K562 (cell line): ENCODE measurements around the gene SDHAF1. TPM values are rescaled to one million over a fixed set of nuclear protein-coding genes. Genes with fewer than 3 reads are reported as not detected.

Experiments used
- ATAC-seq: fragments of 200-7000 bp; cut with Tn5 transposase; 3 replicates; pipeline ENCODE4 v1.9.1; 2020; ENCODE audit warnings: moderate library complexity
- BruUV-seq: library from RNA; stranded (reverse); fragments of 400-500 nt; replicated peaks from 2 replicates; lab custom pipeline; 2021; lab: Mats Ljungman, UMichigan
- CTCF ChIA-PET: fragments of 300-600 bp; formaldehyde crosslinking; extraction: SDS; loops from one replicate; lab custom pipeline; 2021; ENCODE audit warnings: low intra/inter-chr PET ratio; lab: Yijun Ruan, JAX
- POLR2A ChIA-PET: fragments of 300-600, 350-650 bp; sonication (Branson Sonifier 250); formaldehyde crosslinking; extraction: SDS; loops from one replicate; lab custom pipeline; 2021; ENCODE audit warnings: antibody characterized with exemption, inconsistent platforms; lab: Yijun Ruan, JAX
- DNase-seq, 4 experiments: peaks; one replicate each; pipeline versions ENCODE4 v3.0.0 to v3.0.0-alpha.2; 2011 to 2018; ENCODE audit warnings: low spot score in 3 of 4, mixed read lengths in 3 of 4; ENCODE audit errors: extremely low read depth in 1 of 4
- FAIRE-seq: peaks from 2 replicates; lab custom pipeline; 2011; peaks lifted over from hg19 to GRCh38; lab: Jason Lieb, UNC
- H2AFZ ChIP-seq: 2 replicates; pipeline ENCODE4 v1.6.0; 2011; ENCODE audit warnings: low read depth, low read length, control low read depth, inconsistent platforms
- H3K27ac ChIP-seq: fragments of 200-600 bp; 3 replicates; pipeline ENCODE4 v1.8.0; 2011; ENCODE audit warnings: low read depth, mild to moderate bottlenecking, control low read depth, inconsistent platforms, low read length, moderate library complexity, mixed read lengths; ENCODE audit errors: extremely low read depth
- H3K27me3 ChIP-seq, 2 experiments: fragments of 300-600 bp in 1 of 2; 2 replicates in 1 of 2; 3 replicates in 1 of 2; pipeline versions ENCODE4 v1.6.0 to v1.8.0; 2011; ENCODE audit warnings: inconsistent platforms in 2 of 2, low read length in 2 of 2, mild to moderate bottlenecking in 1 of 2, mixed read lengths in 1 of 2, moderate library complexity in 1 of 2; ENCODE audit not compliant: control insufficient read depth in 2 of 2, insufficient read depth in 2 of 2
- H3K36me3 ChIP-seq: fragments of 300-600 bp; 3 replicates; pipeline ENCODE4 v1.8.0; 2011; ENCODE audit warnings: mild to moderate bottlenecking, low read length, inconsistent platforms; ENCODE audit not compliant: control insufficient read depth, insufficient read depth
- H3K4me1 ChIP-seq, 2 experiments: fragments of 200-600 bp in 1 of 2; replicated peaks in 1 of 2; 2 replicates in 1 of 2; 3 replicates in 1 of 2; pipeline versions ENCODE4 v1.5.1 to v1.8.0; 2011; ENCODE audit warnings: inconsistent platforms in 2 of 2, low read length in 2 of 2, mild to moderate bottlenecking in 1 of 2, mixed read lengths in 1 of 2, moderate library complexity in 1 of 2; ENCODE audit not compliant: control insufficient read depth in 2 of 2, insufficient read depth in 2 of 2
- H3K4me2 ChIP-seq: 2 replicates; pipeline ENCODE4 v1.6.1; 2011; ENCODE audit warnings: low read length, control low read depth, inconsistent platforms, mixed read lengths; ENCODE audit not compliant: insufficient read depth
- H3K4me3 ChIP-seq: fragments of 200-600 bp; sonication (generic), shearing (Covaris generic); 2 replicates; pipeline ENCODE4 v1.5.1; 2016; ENCODE audit warnings: control low read depth, inconsistent platforms
- H3K79me2 ChIP-seq: fragments of 200-600 bp; 3 replicates; pipeline ENCODE4 v1.8.0; 2011; ENCODE audit warnings: low read length, inconsistent platforms; ENCODE audit not compliant: control insufficient read depth, insufficient read depth
- H3K9ac ChIP-seq, 2 experiments: 2 replicates each; pipeline versions ENCODE4 v1.6.0 to v1.6.1; 2011; ENCODE audit warnings: low read depth in 2 of 2, low read length in 2 of 2, control low read depth in 1 of 2, inconsistent platforms in 1 of 2, mild to moderate bottlenecking in 1 of 2, mixed read lengths in 1 of 2; ENCODE audit not compliant: insufficient read depth in 1 of 2
- H3K9me1 ChIP-seq: one replicate; pipeline ENCODE4 v1.6.0; 2011; ENCODE audit warnings: inconsistent platforms, mild to moderate bottlenecking, low read length, moderate library complexity; ENCODE audit not compliant: control insufficient read depth, insufficient read depth
- H3K9me3 ChIP-seq: replicated peaks from 2 replicates; pipeline ENCODE4 v1.5.1; 2011; ENCODE audit warnings: low read depth, low read length, inconsistent platforms; ENCODE audit not compliant: control insufficient read depth, insufficient read depth
- H4K20me1 ChIP-seq: replicated peaks from 2 replicates; pipeline ENCODE4 v1.6.1; 2011; ENCODE audit warnings: low read length, inconsistent platforms, mixed read lengths; ENCODE audit not compliant: control insufficient read depth, insufficient read depth
- BMI1 ChIP-seq: fragments of 150-350 bp; IDR thresholded peaks from 2 replicates; pipeline ENCODE4 v1.6.1; 2014; ENCODE audit warnings: low read length
- FOXP1 ChIP-seq: sonication (generic); formaldehyde crosslinking; IDR thresholded peaks from 2 replicates; pipeline ENCODE4 v1.8.0; 2022; ENCODE audit warnings: mild to moderate bottlenecking, missing genetic modification reagents
- HNRNPH1 ChIP-seq: fragments of 200-400 bp; formaldehyde crosslinking; optimal IDR thresholded peaks from 2 replicates; pipeline ENCODE3; 2017; ENCODE audit warnings: low read depth, mild to moderate bottlenecking, low read length, moderate library complexity
- NFATC3 ChIP-seq: fragments of 450-650 bp; IDR thresholded peaks from 2 replicates; pipeline ENCODE4 v1.6.1; 2017; ENCODE audit warnings: mild to moderate bottlenecking
- NFXL1 ChIP-seq: fragments of 450-650 bp; formaldehyde crosslinking; IDR thresholded peaks from 2 replicates; pipeline ENCODE4 v1.4.0; 2021; ENCODE audit warnings: mild to moderate bottlenecking
- NR4A1 ChIP-seq, 2 experiments: fragments of 250-450 bp in 1 of 2; fragments of 450-650 bp in 1 of 2; sonication (Bioruptor Pico) in 1 of 2; IDR thresholded peaks; 2 replicates each; pipeline versions ENCODE4 v1.4.0 to v1.6.1; 2016 to 2020; ENCODE audit warnings: mild to moderate bottlenecking in 2 of 2, missing compliant biosample characterization in 1 of 2, missing genetic modification characterization in 1 of 2, moderate library complexity in 1 of 2
- PBX2 ChIP-seq, 2 experiments: IDR thresholded peaks in 1 of 2; conservative IDR thresholded peaks in 1 of 2; 2 replicates each; pipeline ENCODE4 v1.6.1; 2016; ENCODE audit warnings: low read depth in 2 of 2, mild to moderate bottlenecking in 1 of 2, missing compliant biosample characterization in 1 of 2, missing genetic modification characterization in 1 of 2, moderate library complexity in 1 of 2
- POLR2G ChIP-seq: fragments of 200-400 bp; formaldehyde crosslinking; IDR thresholded peaks from 2 replicates; pipeline ENCODE4 v1.6.1; 2017; ENCODE audit warnings: low read depth, mild to moderate bottlenecking, antibody characterized with exemption, low read length, moderate library complexity
- RBM25 ChIP-seq: fragments of 200-400 bp; formaldehyde crosslinking; IDR thresholded peaks from 2 replicates; pipeline ENCODE4 v1.6.1; 2018; ENCODE audit warnings: low read length, low read depth, moderate library complexity; ENCODE audit not compliant: severe bottlenecking
- STAG1 ChIP-seq: sonication (generic); formaldehyde crosslinking; IDR thresholded peaks from 2 replicates; pipeline ENCODE4 v1.5.0; 2020; ENCODE audit warnings: missing genetic modification reagents, borderline replicate concordance
- TEAD4 ChIP-seq, 2 experiments: sonication (generic) in 1 of 2; formaldehyde crosslinking in 1 of 2; IDR thresholded peaks; 2 replicates each; pipeline versions ENCODE4 v1.6.1 to v1.8.0; 2012 to 2022; ENCODE audit warnings: borderline replicate concordance in 1 of 2, inconsistent platforms in 1 of 2, low read length in 1 of 2, mild to moderate bottlenecking in 1 of 2, missing genetic modification reagents in 1 of 2
- ZNF280B ChIP-seq: fragments of 250-450 bp; sonication (Bioruptor Pico); IDR thresholded peaks from 2 replicates; pipeline ENCODE4 v1.5.1; 2021; ENCODE audit warnings: mild to moderate bottlenecking
- ZNF408 ChIP-seq: fragments of 250-450 bp; sonication (Bioruptor Pico); IDR thresholded peaks from 2 replicates; pipeline ENCODE4 v1.4.0; 2020; ENCODE audit warnings: low read depth, mild to moderate bottlenecking, moderate library complexity
- WGBS: fragments of 100-300 bp; shearing (Covaris generic); methylation state at CpG from one replicate; pipeline ENCODE4 v1.1.6; 2016; ENCODE audit warnings: low coverage, mixed read lengths; ENCODE audit not compliant: insufficient coverage; ENCODE audit errors: missing lambda C conversion rate; 5-methylcytosine and 5-hydroxymethylcytosine counted together
- in situ Hi-C: fragments of 300-500 bp; cut with MboI; formaldehyde crosslinking; loops from 4 replicates; pipeline ENCODE4 v1.15.0; 2018; ENCODE audit warnings: inconsistent platforms, mixed read lengths
- intact Hi-C: fragments of 100-400 bp; cut with micrococcal nuclease; formaldehyde crosslinking; loops from 2 replicates; pipeline ENCODE4 v1.14.2; 2022
- polyA plus RNA-seq, 8 experiments: library from polyadenylated mRNA; depleted of rRNA in 4 of 8; stranded (reverse) in 5 of 8; unstranded in 3 of 8; fragments of >200 nt; fragmentation: Nextera tagmentation in 2 of 8; fragmentation: Illumina TruSeq in 1 of 8; extraction: Ambion mirVana in 2 of 8; extraction: Trizol in 1 of 8; gene quantifications; 2 replicates each; pipeline versions ENCODE4 v1.2.1 to v1.2.3, GENCODE V29; 2011 to 2014; ENCODE audit warnings: inconsistent platforms in 1 of 8, missing spikeins in 1 of 8
- total RNA-seq, 7 experiments: library from RNA; depleted of rRNA in 6 of 7; stranded (reverse); fragments of >200 nt in 6 of 7; fragmentation: Illumina TruSeq in 2 of 7; extraction: Trizol in 2 of 7; gene quantifications; 2 replicates each; pipeline versions ENCODE4 v1.2.1 to v1.2.3, GENCODE V29; 2011 to 2021; ENCODE audit warnings: low replicate concordance in 1 of 7
- TF ChIP-seq, protein P1 (sequence below): sonication (generic); formaldehyde crosslinking; IDR thresholded peaks from 2 replicates; pipeline ENCODE4 v1.8.1; 2023; ENCODE audit warnings: mild to moderate bottlenecking, missing genetic modification reagents

The SDHAF1 gene
- total and polyA plus RNA-seq, 9 of the 15 experiments (the other 6 are each of a cell fraction or from before 2014, with no cell fraction given) = 0.42 to 55.7 (median 18.8) TPM

DNA sequence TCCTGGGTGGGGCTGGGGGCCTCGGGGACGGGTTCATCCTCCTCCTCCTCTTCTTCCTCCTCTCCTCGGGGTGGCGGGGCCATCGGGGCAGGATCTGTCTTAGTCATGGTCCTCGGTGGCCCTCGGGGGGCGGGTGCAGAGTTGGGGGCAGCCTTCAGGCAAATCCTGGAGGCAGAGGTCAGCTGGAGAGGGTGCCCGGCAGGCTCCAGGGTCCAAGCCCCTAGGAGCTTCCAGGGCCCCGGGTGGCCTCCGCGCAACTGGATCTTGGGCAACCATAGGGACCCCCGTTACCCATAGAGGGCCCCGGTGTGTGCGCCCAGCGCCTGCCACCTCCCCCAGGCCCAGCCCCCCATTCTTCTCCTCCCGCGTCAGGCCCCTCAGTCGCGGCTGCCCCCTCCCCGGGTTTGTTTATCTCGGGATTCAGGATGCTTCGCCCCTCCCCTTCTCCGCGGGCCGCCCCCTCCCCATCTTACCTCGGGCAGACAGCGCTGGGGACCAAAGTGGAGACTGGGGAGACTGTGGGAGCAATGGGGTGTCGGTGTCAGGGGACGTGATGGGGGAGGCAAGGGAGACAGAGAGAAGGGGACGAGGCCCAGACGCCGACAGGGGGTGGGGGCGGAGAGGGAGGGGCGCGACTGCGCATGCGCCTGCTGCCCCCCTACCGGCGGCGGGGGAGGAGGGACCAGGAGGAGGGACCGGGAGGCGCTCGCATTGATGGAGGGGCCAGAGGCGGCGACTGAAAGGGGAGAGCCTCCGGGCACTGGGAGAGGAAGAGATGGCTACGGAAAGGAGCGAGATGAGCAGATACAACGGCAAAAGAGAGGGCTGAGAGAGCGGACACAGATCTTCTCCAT, 37.5 kb downstream of the SDHAF1 start, which contains the start of gene CLIP3:
Gene CLIP3, minus strand, starts transcription at position 623 of the 854 bp plus-strand sequence. Its CDS starts 516 bp downstream, at position 107.
- Histone ChIP-seq H3K4me3 (no peak within 1 kb of the TSS), H3K27ac (no peak within 1 kb of the TSS), H3K9ac (peak within 1 kb of the TSS in 1 of 2 experiments; percentile 45; a peak in 1 of 4 replicates), H3K36me3 (peaks cover 18% of the 10 kb centered on the region; the same call in 2 of the 3 replicates), H3K9me1 (peaks cover 3% of the 10 kb centered on the region), H3K79me2 (no peaks in the 10 kb centered on the region), H4K20me1 (no peaks in the 10 kb centered on the region), H2AFZ (no peak within 1 kb of the TSS), H3K9me3 (no peaks in the 10 kb centered on the region), H3K27me3 (no peaks in the 10 kb centered on the region), H3K4me1 (peaks cover 19 to 29% of the 10 kb centered on the region in 2 experiments), H3K4me2 (no peak within 1 kb of the TSS)
- ChIA-PET POLR2A (no interaction called here), CTCF (no interaction called here)
- WGBS = 84% methylated on average over 8 of the region's 51 CpGs
- intact Hi-C loops (no loop called here), in situ Hi-C loops (no loop called here)
- DNase-seq (peak in 2 of 4 experiments; percentile 39 to 44), FAIRE-seq (no peak), ATAC-seq (no peak)
- BruUV-seq = no TSS peak
- no peak for TF ChIP-seq NR4A1 (CRISPR knock-in tag; IDR thresholded peaks at IDR 0.05)
- TF ChIP-seq NR4A1 (tag; IDR thresholded peaks at IDR 0.05) = no peak
- no peak for TF ChIP-seq TEAD4 (IDR thresholded peaks at IDR 0.05; ENCODE audit: low read length)
- TF ChIP-seq TEAD4 (CRISPR knock-in tag; IDR thresholded peaks at IDR 0.05; ENCODE audit: borderline replicate concordance) = no peak
- TF ChIP-seq, protein P1, sequence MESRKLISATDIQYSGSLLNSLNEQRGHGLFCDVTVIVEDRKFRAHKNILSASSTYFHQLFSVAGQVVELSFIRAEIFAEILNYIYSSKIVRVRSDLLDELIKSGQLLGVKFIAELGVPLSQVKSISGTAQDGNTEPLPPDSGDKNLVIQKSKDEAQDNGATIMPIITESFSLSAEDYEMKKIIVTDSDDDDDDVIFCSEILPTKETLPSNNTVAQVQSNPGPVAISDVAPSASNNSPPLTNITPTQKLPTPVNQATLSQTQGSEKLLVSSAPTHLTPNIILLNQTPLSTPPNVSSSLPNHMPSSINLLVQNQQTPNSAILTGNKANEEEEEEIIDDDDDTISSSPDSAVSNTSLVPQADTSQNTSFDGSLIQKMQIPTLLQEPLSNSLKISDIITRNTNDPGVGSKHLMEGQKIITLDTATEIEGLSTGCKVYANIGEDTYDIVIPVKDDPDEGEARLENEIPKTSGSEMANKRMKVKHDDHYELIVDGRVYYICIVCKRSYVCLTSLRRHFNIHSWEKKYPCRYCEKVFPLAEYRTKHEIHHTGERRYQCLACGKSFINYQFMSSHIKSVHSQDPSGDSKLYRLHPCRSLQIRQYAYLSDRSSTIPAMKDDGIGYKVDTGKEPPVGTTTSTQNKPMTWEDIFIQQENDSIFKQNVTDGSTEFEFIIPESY (CRISPR knock-in tag) = peak; percentile 48; the same call in 1 of the 2 replicates
- no peak for TF ChIP-seq STAG1 (CRISPR knock-in tag)
- TF ChIP-seq NFATC3 = no peak
- no peak for TF ChIP-seq ZNF280B
- no peak for TF ChIP-seq PBX2 (CRISPR knock-in tag; IDR thresholded peaks at IDR 0.05; ENCODE audit: low read depth)
- TF ChIP-seq PBX2 (tag; conservative IDR thresholded peaks at IDR 0.05; ENCODE audit: low read depth) = no peak
- TF ChIP-seq BMI1 = no peak
- no peak for TF ChIP-seq RBM25
- no peak for TF ChIP-seq FOXP1 (CRISPR knock-in tag)
- TF ChIP-seq NFXL1 (CRISPR knock-in tag) = no peak
- TF ChIP-seq POLR2G = 0 out of 2 replicates have a peak, but pooled peaks have one; percentile 19
- TF ChIP-seq HNRNPH1 = no peak
- no peak for TF ChIP-seq ZNF408 (CRISPR knock-in tag)
